GM23338 (cell line): Measurements from ENCODE around the gene CDK13. TPM values are rescaled to one million over a fixed set of nuclear protein-coding genes. Genes with fewer than 3 reads are reported as not detected.

Experiments
- ATAC-seq: fragments of 200-7000 bp; cut with Tn5 transposase; 3 replicates; pipeline ENCODE4 v1.9.1; 2020
- DNase-seq: peaks from one replicate; pipeline ENCODE4 v3.0.0-alpha.2; 2015; ENCODE audit warnings: low spot score
- H2AFZ ChIP-seq: fragments of 200-600 bp; sonication (generic); 2 replicates; pipeline ENCODE4 v1.8.0; 2016; ENCODE audit warnings: antibody characterized with exemption, mild to moderate bottlenecking, moderate library complexity
- H3F3A ChIP-seq: fragments of 200-600 bp; sonication (generic); replicated peaks from 2 replicates; pipeline ENCODE4 v1.8.0; 2017; ENCODE audit warnings: antibody characterized with exemption, mixed run types, low read depth
- H3K27ac ChIP-seq: fragments of 200-600 bp; sonication (generic); 2 replicates; pipeline ENCODE4 v1.6.1; 2016; ENCODE audit warnings: low read depth
- H3K27me3 ChIP-seq: fragments of 200-600 bp; sonication (generic); 2 replicates; pipeline ENCODE4 v1.8.0; 2016; ENCODE audit warnings: mild to moderate bottlenecking, mixed run types, moderate library complexity; ENCODE audit not compliant: insufficient read depth
- H3K36me3 ChIP-seq: fragments of 200-600 bp; sonication (generic); 2 replicates; pipeline ENCODE4 v1.8.0; 2016; ENCODE audit warnings: mild to moderate bottlenecking; ENCODE audit not compliant: insufficient read depth
- H3K4me1 ChIP-seq: fragments of 200-600 bp; sonication (generic); 2 replicates; pipeline ENCODE4 v1.8.0; 2016; ENCODE audit warnings: mild to moderate bottlenecking, moderate library complexity; ENCODE audit not compliant: insufficient read depth
- H3K4me2 ChIP-seq: fragments of 200-600 bp; sonication (generic); 2 replicates; pipeline ENCODE4 v1.7.1; 2017; ENCODE audit warnings: mixed run types
- H3K4me3 ChIP-seq: fragments of 200-600 bp; sonication (generic); 2 replicates; pipeline ENCODE4 v1.6.1; 2016; ENCODE audit warnings: mixed run types
- H3K79me2 ChIP-seq: fragments of 200-600 bp; sonication (generic); replicated peaks from 2 replicates; pipeline ENCODE4 v1.8.0; 2017; ENCODE audit warnings: mild to moderate bottlenecking; ENCODE audit not compliant: insufficient read depth
- H3K9me2 ChIP-seq: fragments of 200-600 bp; sonication (generic); 2 replicates; pipeline ENCODE4 v1.8.0; 2017; ENCODE audit not compliant: insufficient read depth
- H4K20me1 ChIP-seq: fragments of 200-600 bp; sonication (generic); replicated peaks from 2 replicates; pipeline ENCODE4 v1.8.0; 2017; ENCODE audit warnings: mild to moderate bottlenecking; ENCODE audit not compliant: insufficient read depth
- H3K27ac Mint-ChIP-seq: 2 replicates; pipeline ENCODE4 v1.8.0; 2020; ENCODE audit warnings: inconsistent platforms, mild to moderate bottlenecking, moderate library complexity, mixed read lengths
- H3K27me3 Mint-ChIP-seq: 3 replicates; pipeline ENCODE4 v1.8.0; 2022; ENCODE audit warnings: low read depth, mild to moderate bottlenecking, moderate library complexity, mixed read lengths, inconsistent platforms; ENCODE audit not compliant: insufficient read depth, poor library complexity
- H3K36me3 Mint-ChIP-seq: 3 replicates; pipeline ENCODE4 v1.8.0; 2021; ENCODE audit warnings: low read depth, mild to moderate bottlenecking, inconsistent platforms, moderate library complexity, mixed read lengths
- H3K4me1 Mint-ChIP-seq: 3 replicates; pipeline ENCODE4 v1.8.0; 2020; ENCODE audit warnings: mild to moderate bottlenecking, inconsistent platforms, mixed read lengths
- H3K4me3 Mint-ChIP-seq: 3 replicates; pipeline ENCODE4 v1.8.0; 2021; ENCODE audit warnings: moderate library complexity, mild to moderate bottlenecking, inconsistent platforms, mixed read lengths
- H3K9me3 Mint-ChIP-seq: 3 replicates; pipeline ENCODE4 v1.8.0; 2020; ENCODE audit warnings: moderate library complexity, mild to moderate bottlenecking, inconsistent platforms, mixed read lengths
- CREB1 ChIP-seq: fragments of 250-450 bp; sonication (Bioruptor Pico); IDR thresholded peaks from 2 replicates; pipeline ENCODE4 v1.5.0; 2020; ENCODE audit warnings: low read depth, mild to moderate bottlenecking, moderate library complexity
- EZH2 ChIP-seq: fragments of 200-600 bp; sonication (generic); IDR thresholded peaks from one replicate; pipeline ENCODE4 v1.8.0; 2017; ENCODE audit warnings: antibody characterized with exemption, mild to moderate bottlenecking, low read depth; ENCODE audit not compliant: unreplicated experiment
- JUNB ChIP-seq: IDR thresholded peaks from one replicate; pipeline ENCODE4 v1.6.1; 2016; ENCODE audit warnings: antibody characterized with exemption; ENCODE audit not compliant: unreplicated experiment
- POLR2AphosphoS5 ChIP-seq: IDR thresholded peaks from 2 replicates; pipeline ENCODE4 v1.6.1; 2016; ENCODE audit warnings: antibody characterized with exemption, low read depth
- REST ChIP-seq: IDR thresholded peaks from one replicate; pipeline ENCODE4 v1.6.1; 2018; ENCODE audit warnings: antibody characterized with exemption; ENCODE audit not compliant: unreplicated experiment
- STAT1 ChIP-seq: IDR thresholded peaks from one replicate; pipeline ENCODE4 v1.6.1; 2016; ENCODE audit warnings: antibody characterized with exemption; ENCODE audit not compliant: unreplicated experiment
- ZNF114 ChIP-seq: fragments of 250-450 bp; sonication (Bioruptor Pico); IDR thresholded peaks from 2 replicates; pipeline ENCODE4 v1.5.0; 2020; ENCODE audit warnings: mild to moderate bottlenecking, moderate library complexity
- ZNF331 ChIP-seq: fragments of 250-450 bp; sonication (Bioruptor Pico); IDR thresholded peaks from 2 replicates; pipeline ENCODE4 v1.5.0; 2020; ENCODE audit warnings: low read depth, mild to moderate bottlenecking, moderate library complexity
- polyA plus RNA-seq: library from polyadenylated mRNA; unstranded; fragments of >200 nt; fragmentation: Nextera tagmentation; extraction: Ambion mirVana; gene quantifications from 2 replicates; pipeline ENCODE4 v1.2.1, GENCODE V29; 2016
- total RNA-seq: library from RNA; depleted of rRNA; stranded (reverse); fragments of >200 nt; shearing (Covaris generic); gene quantifications from 2 replicates; pipeline ENCODE4 v1.2.3, GENCODE V29; 2014
- TF ChIP-seq, protein P1 (sequence below), 2 experiments: fragments of 200-600 bp in 1 of 2; sonication (generic) in 1 of 2; conservative IDR thresholded peaks; 2 replicates each; pipeline versions ENCODE4 v1.5.1 to v1.6.1; 2016 to 2017; ENCODE audit warnings: antibody characterized with exemption in 2 of 2, low read depth in 2 of 2, mild to moderate bottlenecking in 2 of 2, moderate library complexity in 1 of 2
- TF ChIP-seq, protein P2 (sequence below): IDR thresholded peaks from 2 replicates; pipeline ENCODE4 v1.6.1; 2016; ENCODE audit warnings: antibody characterized with exemption

Gene CDK13
- total and polyA plus RNA-seq, 2 experiments from 2014 or later, result 39.4 to 80.2 TPM

GRCh38 chr7:39922580-39922979 is 27.5 kb upstream of the CDK13 start (continued):
- no peak for TF ChIP-seq JUNB
- TF ChIP-seq ZNF114 (CRISPR knock-in tag), result no peak
- TF ChIP-seq, protein P1, sequence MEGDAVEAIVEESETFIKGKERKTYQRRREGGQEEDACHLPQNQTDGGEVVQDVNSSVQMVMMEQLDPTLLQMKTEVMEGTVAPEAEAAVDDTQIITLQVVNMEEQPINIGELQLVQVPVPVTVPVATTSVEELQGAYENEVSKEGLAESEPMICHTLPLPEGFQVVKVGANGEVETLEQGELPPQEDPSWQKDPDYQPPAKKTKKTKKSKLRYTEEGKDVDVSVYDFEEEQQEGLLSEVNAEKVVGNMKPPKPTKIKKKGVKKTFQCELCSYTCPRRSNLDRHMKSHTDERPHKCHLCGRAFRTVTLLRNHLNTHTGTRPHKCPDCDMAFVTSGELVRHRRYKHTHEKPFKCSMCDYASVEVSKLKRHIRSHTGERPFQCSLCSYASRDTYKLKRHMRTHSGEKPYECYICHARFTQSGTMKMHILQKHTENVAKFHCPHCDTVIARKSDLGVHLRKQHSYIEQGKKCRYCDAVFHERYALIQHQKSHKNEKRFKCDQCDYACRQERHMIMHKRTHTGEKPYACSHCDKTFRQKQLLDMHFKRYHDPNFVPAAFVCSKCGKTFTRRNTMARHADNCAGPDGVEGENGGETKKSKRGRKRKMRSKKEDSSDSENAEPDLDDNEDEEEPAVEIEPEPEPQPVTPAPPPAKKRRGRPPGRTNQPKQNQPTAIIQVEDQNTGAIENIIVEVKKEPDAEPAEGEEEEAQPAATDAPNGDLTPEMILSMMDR (conservative IDR thresholded peaks at IDR 0.05; ENCODE audit: low read depth in 2 of 2), result no peak
- TF ChIP-seq EZH2, result no peak
- no peak for TF ChIP-seq REST

- H4K20me1 ChIP-seq, result no peaks in the 10 kb centered on the region
- no peak overlapping the region for H3K4me2 ChIP-seq
- Mint-ChIP-seq H3K36me3 (no peaks in the 10 kb centered on the region), H3K27ac (no peak overlapping the region), H3K4me3 (no peak overlapping the region), H3K9me3 (no peaks in the 10 kb centered on the region), H3K27me3 (peaks cover 3% of the 10 kb centered on the region), H3K4me1 (peaks cover 20% of the 10 kb centered on the region)
- no peaks in the 10 kb centered on the region for H3K36me3 ChIP-seq
- H3K4me3 ChIP-seq, result no peak overlapping the region
- ATAC-seq, result no peak
- no peaks in the 10 kb centered on the region for H3K27me3 ChIP-seq
- H3K27ac ChIP-seq, result no peak overlapping the region
- no peaks in the 10 kb centered on the region for H3K79me2 ChIP-seq
- peaks cover 11% of the 10 kb centered on the region for H3K4me1 ChIP-seq
- H2AFZ ChIP-seq, result no peak overlapping the region
- H3F3A ChIP-seq, result no peaks in the 10 kb centered on the region
- DNase-seq, result no peak
- 0 out of 2 replicates have a peak, but pooled peaks cover 4% of the 10 kb centered on the region for H3K9me2 ChIP-seq
- TF ChIP-seq CREB1 (CRISPR knock-in tag) (no peak), STAT1 (no peak), POLR2AphosphoS5 (no peak), EZH2 (no peak), REST (no peak), ZNF114 (CRISPR knock-in tag) (no peak), ZNF331 (CRISPR knock-in tag) (no peak), JUNB (no peak)
- TF ChIP-seq, protein P2, sequence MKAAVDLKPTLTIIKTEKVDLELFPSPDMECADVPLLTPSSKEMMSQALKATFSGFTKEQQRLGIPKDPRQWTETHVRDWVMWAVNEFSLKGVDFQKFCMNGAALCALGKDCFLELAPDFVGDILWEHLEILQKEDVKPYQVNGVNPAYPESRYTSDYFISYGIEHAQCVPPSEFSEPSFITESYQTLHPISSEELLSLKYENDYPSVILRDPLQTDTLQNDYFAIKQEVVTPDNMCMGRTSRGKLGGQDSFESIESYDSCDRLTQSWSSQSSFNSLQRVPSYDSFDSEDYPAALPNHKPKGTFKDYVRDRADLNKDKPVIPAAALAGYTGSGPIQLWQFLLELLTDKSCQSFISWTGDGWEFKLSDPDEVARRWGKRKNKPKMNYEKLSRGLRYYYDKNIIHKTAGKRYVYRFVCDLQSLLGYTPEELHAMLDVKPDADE, result no peak
Measured at GRCh38 chr7:39923091-39923490, 27.0 kb upstream of the CDK13 start.
